Breast epithelium (tissue), 3 donors: ENCODE measurements around the gene CCT3.

Experiments
- POLR2A ChIP-seq: fragments of 450-650 bp; IDR thresholded peaks from one replicate; pipeline ENCODE4 v1.6.1; 2016; ENCODE audit warnings: antibody characterized with exemption, mild to moderate bottlenecking, moderate library complexity
- POLR2AphosphoS5 ChIP-seq, 3 donors: sonication (generic); formaldehyde crosslinking; IDR thresholded peaks; one replicate each; pipeline ENCODE4 v1.6.1; 2017; ENCODE audit warnings: antibody characterized with exemption in 3 of 3
- TF ChIP-seq, protein P1 (sequence below), 3 donors: fragments of 450-650 bp; IDR thresholded peaks; one replicate each; pipeline ENCODE4 v1.5.1; 2016 to 2017; ENCODE audit warnings: antibody characterized with exemption in 3 of 3, mild to moderate bottlenecking in 3 of 3, moderate library complexity in 3 of 3

DNA sequence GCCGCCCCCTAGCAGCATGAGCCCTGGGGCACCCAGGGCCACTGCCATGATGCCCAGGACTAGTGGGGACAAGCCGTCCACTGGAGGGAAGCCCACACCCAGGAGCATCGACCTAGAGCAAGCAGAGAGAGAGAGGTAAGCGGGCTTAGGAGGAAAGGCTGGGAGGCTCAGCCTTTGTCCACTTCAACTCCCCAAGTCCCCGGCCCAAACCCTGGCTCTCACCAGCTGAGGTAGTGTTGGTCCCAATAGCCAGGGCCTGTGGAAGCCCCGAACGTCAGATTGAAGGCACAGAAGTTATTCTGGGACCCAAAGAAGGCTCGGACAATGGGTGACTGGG is 45.0 kb downstream of the CCT3 start:
- TF ChIP-seq, protein P1, sequence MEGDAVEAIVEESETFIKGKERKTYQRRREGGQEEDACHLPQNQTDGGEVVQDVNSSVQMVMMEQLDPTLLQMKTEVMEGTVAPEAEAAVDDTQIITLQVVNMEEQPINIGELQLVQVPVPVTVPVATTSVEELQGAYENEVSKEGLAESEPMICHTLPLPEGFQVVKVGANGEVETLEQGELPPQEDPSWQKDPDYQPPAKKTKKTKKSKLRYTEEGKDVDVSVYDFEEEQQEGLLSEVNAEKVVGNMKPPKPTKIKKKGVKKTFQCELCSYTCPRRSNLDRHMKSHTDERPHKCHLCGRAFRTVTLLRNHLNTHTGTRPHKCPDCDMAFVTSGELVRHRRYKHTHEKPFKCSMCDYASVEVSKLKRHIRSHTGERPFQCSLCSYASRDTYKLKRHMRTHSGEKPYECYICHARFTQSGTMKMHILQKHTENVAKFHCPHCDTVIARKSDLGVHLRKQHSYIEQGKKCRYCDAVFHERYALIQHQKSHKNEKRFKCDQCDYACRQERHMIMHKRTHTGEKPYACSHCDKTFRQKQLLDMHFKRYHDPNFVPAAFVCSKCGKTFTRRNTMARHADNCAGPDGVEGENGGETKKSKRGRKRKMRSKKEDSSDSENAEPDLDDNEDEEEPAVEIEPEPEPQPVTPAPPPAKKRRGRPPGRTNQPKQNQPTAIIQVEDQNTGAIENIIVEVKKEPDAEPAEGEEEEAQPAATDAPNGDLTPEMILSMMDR (IDR thresholded peaks at IDR 0.05): no peak
- no peak for TF ChIP-seq POLR2A
- no peak for TF ChIP-seq POLR2AphosphoS5 (IDR thresholded peaks at IDR 0.05)
